ENCODE measurements around the gene TCF4.

- TF ChIP-seq CTCF (conservative IDR thresholded peaks at IDR 0.05; ENCODE audit: low read depth, low read length) (no peak), EZH2phosphoT487 (IDR thresholded peaks at IDR 0.05; ENCODE audit: borderline replicate concordance, low read length) (no peak)
These were observed 215.8 kb downstream of the TCF4 start for GRCh38 chr18:55372209-55372608.
